GM19351 (cell line): Measurements from ENCODE around the gene CALN1.
"Not testable (repeated sequence)": the region's sequence is repeated elsewhere in the genome, so short reads cannot be mapped to it uniquely, and the experiment has no call there.

Experiments used
- ATAC-seq: cut with Tn5 transposase; IDR thresholded peaks from one replicate; pipeline ENCODE4 v1.9.1; 2021; ENCODE audit warnings: mild to moderate bottlenecking, moderate library complexity; ENCODE audit not compliant: unreplicated experiment

The CALN1 gene

DNA sequence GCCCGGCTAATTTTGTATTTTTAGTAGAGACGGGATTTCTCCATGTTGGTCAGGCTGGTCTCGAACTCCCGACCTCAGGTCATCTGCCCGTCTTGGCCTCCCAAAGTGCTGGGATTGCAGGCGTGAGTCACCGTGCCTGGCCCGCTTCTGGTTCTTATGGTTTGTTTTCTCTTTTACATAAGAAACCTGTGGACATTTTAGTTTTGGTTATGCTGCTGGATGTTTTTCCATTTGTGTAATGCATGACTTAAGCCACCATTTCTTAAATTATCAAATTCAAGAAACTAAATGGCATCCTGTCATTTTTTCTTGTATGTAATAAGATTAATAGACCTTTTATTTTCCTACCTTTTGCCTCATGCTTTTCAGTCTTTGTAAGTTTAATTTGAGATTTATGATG is 589.7 kb downstream of the CALN1 start:
- ATAC-seq, result not testable (repeated sequence)

- no peak for ATAC-seq
Observed at GRCh38 chr7:71817916-71818315, 594.2 kb downstream of the CALN1 start.

DNA sequence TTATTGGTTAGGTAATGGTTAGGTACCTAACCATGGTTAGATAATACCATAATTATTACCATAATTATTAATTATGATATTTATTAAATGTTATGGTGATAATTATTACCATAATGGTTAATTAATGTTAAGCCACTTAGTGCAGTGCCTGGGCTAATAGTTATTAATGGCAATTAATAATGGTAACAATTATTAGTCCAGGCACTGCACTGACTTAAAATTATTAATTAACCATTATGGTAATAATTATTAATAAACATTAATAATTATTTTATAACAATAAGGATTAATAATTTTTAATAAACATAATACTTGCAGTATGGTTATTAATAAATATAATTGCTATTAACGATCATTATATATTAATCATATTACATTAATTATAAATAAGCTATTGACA is 604.0 kb downstream of the CALN1 start:
- no peak for ATAC-seq

- no peak for ATAC-seq
Observed at GRCh38 chr7:71804256-71804655, 607.9 kb downstream of the CALN1 start.

DNA sequence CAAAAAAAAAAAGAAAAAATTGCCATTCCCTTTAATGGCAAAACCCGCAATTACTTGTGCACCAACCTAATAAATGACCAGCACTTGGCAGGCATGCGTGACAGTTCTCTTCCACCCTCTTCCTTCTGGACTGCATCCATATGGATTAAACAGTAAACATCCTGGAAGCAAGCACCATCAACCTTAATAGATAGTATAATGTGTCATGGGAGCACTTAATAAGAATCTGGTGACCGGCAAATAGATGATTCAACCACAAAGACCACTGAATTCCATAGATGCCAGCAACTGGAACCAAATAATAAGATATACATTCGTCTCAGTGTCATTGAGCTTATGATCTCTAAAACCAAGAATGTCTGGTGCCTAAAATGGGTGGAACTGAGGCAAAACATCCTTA is 610.2 kb downstream of the CALN1 start:
- no peak for ATAC-seq

DNA sequence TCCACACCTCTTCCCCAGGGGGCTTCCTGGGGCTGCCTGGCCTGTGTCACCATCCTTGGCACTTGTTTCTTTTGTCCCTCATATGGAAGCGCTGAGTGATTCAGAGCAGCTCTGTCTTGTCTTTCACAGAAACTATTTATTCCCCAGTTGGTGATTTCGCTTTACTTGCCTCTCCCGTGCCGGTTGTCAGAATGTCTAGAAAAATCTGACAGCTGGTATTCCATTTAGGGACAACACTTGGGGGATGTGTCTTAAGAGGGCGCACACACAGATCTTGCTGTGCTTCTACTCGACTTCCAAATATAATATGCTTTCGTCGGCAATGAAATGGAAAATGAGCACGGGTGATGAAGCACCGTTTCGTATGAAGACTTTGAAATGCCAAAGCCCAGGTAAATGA is 611.8 kb downstream of the CALN1 start:
- no peak for ATAC-seq

GRCh38 chr7:71795410-71795809 is 616.7 kb downstream of the CALN1 start:
- ATAC-seq, result no peak

- ATAC-seq, result no peak
Observed at GRCh38 chr7:71793251-71793650, 618.9 kb downstream of the CALN1 start.

DNA sequence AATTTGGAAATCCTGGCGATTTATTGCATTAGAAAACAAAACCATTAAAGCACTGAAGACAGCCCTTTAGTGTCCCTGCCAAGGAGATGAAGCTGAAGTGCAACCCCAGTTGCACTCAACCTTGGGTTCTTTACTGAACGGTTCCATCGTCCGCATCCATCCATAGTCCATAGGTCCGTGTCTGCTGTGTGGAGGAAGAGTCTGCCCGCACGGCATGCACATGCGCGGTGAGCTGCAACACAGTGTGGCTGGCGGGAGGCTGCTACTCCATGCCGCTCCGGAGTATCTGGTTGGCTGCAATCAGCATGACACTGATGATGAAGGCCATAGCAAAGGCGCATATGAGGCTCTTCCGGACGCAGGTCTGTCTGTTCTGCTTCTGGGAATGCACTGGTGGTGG is 624.6 kb downstream of the CALN1 start:
- no peak for ATAC-seq

- ATAC-seq, result no peak
Observed at GRCh38 chr7:71785216-71785615, 626.9 kb downstream of the CALN1 start.

DNA sequence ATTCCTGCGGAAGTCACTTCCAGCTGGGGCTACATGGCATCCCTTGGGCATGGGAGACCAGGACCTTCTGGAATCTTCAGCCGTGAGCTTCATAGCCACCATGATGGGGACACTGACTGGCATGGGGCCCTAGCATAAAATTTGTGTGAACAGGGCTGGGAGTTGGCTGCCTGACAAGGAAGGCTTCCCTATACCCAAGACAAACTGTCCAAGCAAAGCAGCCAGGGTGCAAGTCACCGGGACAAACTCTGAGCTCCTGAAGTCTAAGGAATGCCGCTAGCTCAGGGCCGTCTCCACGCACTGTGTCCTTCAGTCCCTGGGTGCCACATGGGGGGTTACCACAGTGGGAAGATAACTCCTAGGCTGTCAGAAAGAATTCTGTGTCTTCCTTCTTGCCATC is 627.4 kb downstream of the CALN1 start:
- no peak for ATAC-seq

GRCh38 chr7:71784180-71784579 is 628.0 kb downstream of the CALN1 start:
- ATAC-seq, result no peak

DNA sequence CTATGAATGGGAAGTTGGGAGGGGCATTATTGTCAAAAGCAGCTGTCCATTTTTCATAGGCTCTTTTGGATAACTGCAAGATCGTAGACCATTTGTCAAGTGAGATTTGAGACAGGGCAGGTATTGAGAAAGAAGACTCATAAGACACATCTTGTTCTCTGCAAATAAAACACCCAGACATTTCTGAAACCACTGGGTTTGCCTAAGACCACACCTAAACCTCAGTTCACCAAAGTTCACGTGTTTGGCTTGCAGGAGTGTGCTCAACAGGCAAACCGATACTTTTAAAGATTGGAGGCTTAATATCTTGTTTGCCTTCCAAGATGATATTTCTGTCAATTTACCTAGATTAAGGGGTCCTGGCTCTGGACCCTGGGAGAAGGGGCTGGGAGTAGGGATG is 628.4 kb downstream of the CALN1 start:
- ATAC-seq, result no peak

DNA sequence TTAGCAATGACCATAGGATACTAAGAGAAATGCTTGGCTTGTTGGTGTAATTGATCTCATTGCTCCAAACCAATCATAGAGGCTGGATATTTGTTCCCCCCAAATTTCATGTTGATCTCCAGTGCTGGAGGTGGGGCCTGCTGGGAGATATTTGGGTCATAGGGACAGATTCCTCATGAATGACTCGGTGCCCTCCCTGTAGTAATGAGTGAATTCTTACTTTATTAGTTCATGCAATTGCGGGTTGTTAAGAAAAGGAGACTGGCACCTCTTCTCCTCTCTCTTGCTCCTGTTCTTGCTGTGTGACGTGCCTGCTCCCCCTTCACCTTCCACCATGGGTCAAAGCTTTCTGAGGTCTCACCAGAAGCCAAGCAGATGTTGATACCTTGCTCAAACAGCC is 630.1 kb downstream of the CALN1 start:
- ATAC-seq, result no peak

- no peak for ATAC-seq
Observed at GRCh38 chr7:71780282-71780681, 631.9 kb downstream of the CALN1 start.

DNA sequence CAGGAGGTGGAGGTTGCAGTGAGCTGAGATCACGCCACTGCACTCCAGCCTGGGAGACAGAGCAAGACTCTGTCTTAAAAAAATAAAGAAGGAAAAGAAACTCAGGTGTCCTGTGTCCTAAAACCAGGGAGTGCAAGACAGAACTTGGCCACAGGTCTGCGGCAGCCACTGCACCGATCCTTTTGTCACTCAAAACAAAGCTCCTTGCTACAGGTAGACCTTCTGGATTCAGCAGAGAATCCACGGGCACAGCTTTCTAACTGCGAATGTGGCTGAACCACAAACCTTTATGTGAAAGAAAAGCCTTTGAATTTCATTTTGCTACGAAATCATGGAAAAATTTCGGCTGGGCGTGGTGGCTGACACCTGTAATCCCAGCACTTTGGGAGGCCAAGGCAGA is 634.9 kb downstream of the CALN1 start:
- ATAC-seq, result no peak

- ATAC-seq, result no peak
Observed at GRCh38 chr7:71776726-71777125, 635.4 kb downstream of the CALN1 start.

GRCh38 chr7:71775648-71776047 is 636.5 kb downstream of the CALN1 start:
- no peak for ATAC-seq

- ATAC-seq, result no peak
Observed at GRCh38 chr7:71772779-71773178, 639.4 kb downstream of the CALN1 start.

DNA sequence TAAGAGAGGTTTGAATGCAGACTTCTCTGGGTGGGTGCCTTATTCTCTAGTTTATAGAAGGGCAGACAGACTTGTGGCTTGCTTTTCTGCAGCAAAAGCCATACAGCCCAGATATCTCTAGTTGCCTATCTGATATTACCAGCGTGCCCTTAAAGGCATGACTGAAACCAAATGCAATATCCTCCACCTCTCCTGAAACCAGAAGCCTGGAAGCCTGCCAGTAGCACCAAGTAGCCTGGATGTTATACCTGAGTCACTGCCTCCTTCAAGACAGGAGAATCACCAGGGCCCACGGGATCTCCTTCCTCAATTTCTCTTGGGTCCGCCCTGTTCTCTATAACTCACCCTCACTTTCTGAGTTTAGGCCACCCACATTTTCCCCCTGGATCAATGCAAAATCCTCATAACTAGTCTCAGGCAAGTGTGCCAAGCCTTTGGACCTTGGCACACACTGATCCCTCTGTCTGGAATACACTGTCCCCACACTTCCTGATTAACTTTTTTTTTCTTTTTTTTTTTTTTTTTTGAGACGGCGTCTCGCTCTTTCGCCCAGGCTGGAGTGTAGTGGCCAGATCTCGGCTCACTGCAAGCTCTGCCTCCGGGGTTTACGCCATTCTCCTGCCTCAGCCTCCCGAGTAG is 641.8 kb downstream of the CALN1 start:
- no peak for ATAC-seq

- ATAC-seq, result no peak
Observed at GRCh38 chr7:71769326-71769725, 642.8 kb downstream of the CALN1 start.

DNA sequence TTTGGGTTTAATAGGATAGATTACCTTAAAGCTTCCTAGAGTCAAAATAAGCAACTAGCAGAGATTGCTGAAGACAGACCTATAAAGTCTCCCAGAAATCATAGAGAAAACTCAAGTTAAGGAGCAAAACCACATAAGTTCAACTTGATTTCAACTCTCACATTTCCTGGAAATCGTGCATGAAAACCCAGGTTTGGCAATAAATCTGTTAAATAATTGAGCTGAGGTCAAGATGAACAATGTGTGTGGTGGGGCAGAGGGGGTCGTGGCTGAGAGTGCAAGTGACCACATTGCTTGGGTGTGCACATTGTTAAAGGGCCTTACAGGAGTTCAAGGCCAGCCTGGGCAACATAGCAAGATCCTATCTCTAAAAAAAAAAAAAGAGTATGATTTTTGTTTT is 643.7 kb downstream of the CALN1 start:
- ATAC-seq, result no peak

DNA sequence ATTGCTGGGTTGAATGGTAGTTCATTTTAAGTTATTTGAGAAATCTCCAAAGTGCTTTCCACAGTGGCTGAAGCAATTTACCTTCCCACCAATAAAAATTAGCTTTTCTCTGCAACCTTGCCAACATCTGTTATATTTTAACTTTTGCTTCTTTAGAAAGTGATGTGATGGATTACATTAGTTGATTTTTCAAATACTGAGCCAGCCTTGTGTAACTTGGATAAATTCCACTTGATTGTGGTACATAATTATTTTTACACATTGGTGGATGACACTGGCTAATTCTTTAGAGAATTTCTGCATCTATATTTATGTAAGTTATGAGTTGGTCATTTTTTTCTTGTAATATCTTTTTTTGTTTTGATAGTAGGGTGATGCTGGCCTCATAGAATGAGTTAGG is 646.1 kb downstream of the CALN1 start:
- ATAC-seq, result no peak
